H1 (cell line): ENCODE measurements around the gene SEMA3B. TPM values are rescaled to one million over a fixed set of nuclear protein-coding genes. Genes with fewer than 3 reads are reported as not detected.

Experiments
- BRCA1 ChIP-seq: IDR thresholded peaks from 2 replicates; pipeline ENCODE4 v1.6.1; 2012; ENCODE audit warnings: low read depth, low read length, improper control_type of control experiment
- CHD7 ChIP-seq: fragments of 300-600 bp; sonication (generic); IDR thresholded peaks from 2 replicates; pipeline ENCODE4 v1.7.1; 2012; ENCODE audit warnings: low read length, moderate library complexity, mild to moderate bottlenecking, inconsistent platforms; ENCODE audit not compliant: insufficient replicate concordance
- CTBP2 ChIP-seq: IDR thresholded peaks from 2 replicates; pipeline ENCODE4 v1.7.0; 2011; ENCODE audit warnings: borderline replicate concordance, mild to moderate bottlenecking, moderate library complexity, mixed read lengths, low read length; ENCODE audit not compliant: insufficient read depth, insufficient read length
- E2F6 ChIP-seq: IDR thresholded peaks from 2 replicates; pipeline ENCODE4 v1.6.1; 2012; ENCODE audit warnings: inconsistent platforms
- EZH2 ChIP-seq: fragments of 200-600 bp; sonication (generic); IDR thresholded peaks from 2 replicates; pipeline ENCODE4 v1.7.1; 2012; ENCODE audit warnings: low read depth, mild to moderate bottlenecking, moderate library complexity, low read length, inconsistent platforms; ENCODE audit not compliant: severe bottlenecking
- KDM1A ChIP-seq: fragments of 200-600, 300-600 bp; sonication (generic); IDR thresholded peaks from 2 replicates; pipeline ENCODE4 v1.7.1; 2016; ENCODE audit warnings: mild to moderate bottlenecking, low read length, borderline replicate concordance
- TBP ChIP-seq: IDR thresholded peaks from 2 replicates; pipeline ENCODE4 v1.6.1; 2011; ENCODE audit warnings: low read depth, low read length, improper control_type of control experiment
- TCF12 ChIP-seq: IDR thresholded peaks from 2 replicates; pipeline ENCODE4 v1.6.1; 2011; ENCODE audit warnings: low read depth, mild to moderate bottlenecking, low read length
- polyA plus RNA-seq, 7 experiments: library from polyadenylated mRNA; depleted of rRNA in 3 of 7; stranded (reverse) in 5 of 7; unstranded in 2 of 7; fragments of >200 nt in 5 of 7; fragments of 200-250 nt in 2 of 7; gene quantifications; 1 replicate in 5 of 7; 2 replicates in 1 of 7; 4 replicates in 1 of 7; pipeline versions ENCODE4 v1.2.1 to v1.2.3, GENCODE V29; 2011 to 2013; ENCODE audit warnings: missing spikeins in 2 of 7, mixed read lengths in 2 of 7
- total RNA-seq: library from RNA; stranded (reverse); fragmentation: NEBNext Ultra II Directional; extraction: Animal tissue kit (Norgen Biotek cat#: 25700); gene quantifications from 2 replicates; pipeline ENCODE4 v1.2.1, GENCODE V29; 2021

Gene SEMA3B
- total and polyA plus RNA-seq, 2 of the 8 experiments (the other 6 are each of a cell fraction or from before 2014, with no cell fraction given) = 3.0 to 4.7 TPM

- TF ChIP-seq KDM1A (no peak), E2F6 (peak; percentile 25; the same call in 1 of the 2 replicates), TCF12 (no peak), EZH2 (no peak), CTBP2 (no peak), BRCA1 (no peak), CHD7 (no peak), TBP (no peak)
Observed at GRCh38 chr3:50272911-50273688, 4.2 kb downstream of the SEMA3B start (continued).
